HEK293 (cell line): ENCODE results near the gene TNNT2.
A peak's percentile ranks its signal among the peaks of the same experiment; 100 is the strongest.

ENCODE experiments used
- CTCF ChIA-PET: fragments of 350-600 bp; formaldehyde crosslinking; extraction: SDS; loops from one replicate; lab custom pipeline; 2021; ENCODE audit warnings: antibody characterized with exemption; lab: Yijun Ruan, JAX
- POLR2A ChIA-PET: fragments of 300-600 bp; formaldehyde crosslinking; extraction: SDS; loops from one replicate; lab custom pipeline; 2020; ENCODE audit warnings: antibody characterized with exemption, inconsistent platforms; lab: Yijun Ruan, JAX
- H3K27ac ChIP-seq: fragments of 200-500 bp; sonication (Bioruptor generic); 2 replicates; pipeline ENCODE4 v1.5.1; 2014; ENCODE audit warnings: low read depth, low read length, control low read depth, inconsistent platforms; ENCODE audit errors: extremely low read depth
- H3K36me3 ChIP-seq, 2 experiments: fragments of 200-500 bp in 1 of 2; sonication (Bioruptor generic) in 1 of 2; 1 replicate in 1 of 2; 2 replicates in 1 of 2; pipeline ENCODE4 v1.5.1; 2014 to 2017; ENCODE audit warnings: inconsistent platforms in 2 of 2, low read length in 2 of 2; ENCODE audit not compliant: control insufficient read depth in 2 of 2, insufficient read depth in 1 of 2
- H3K4me1 ChIP-seq: fragments of 200-500 bp; sonication (Bioruptor generic); 2 replicates; pipeline ENCODE4 v1.5.1; 2014; ENCODE audit warnings: mild to moderate bottlenecking, low read length, inconsistent platforms; ENCODE audit not compliant: control insufficient read depth, insufficient read depth
- H3K4me3 ChIP-seq: 2 replicates; pipeline ENCODE4 v1.5.1; 2011; ENCODE audit warnings: low read depth, mild to moderate bottlenecking, control low read depth, low read length, moderate library complexity
- H3K9me3 ChIP-seq: fragments of 200-500 bp; sonication (Bioruptor generic); 2 replicates; pipeline ENCODE4 v1.5.1; 2014; ENCODE audit warnings: low read depth, low read length, inconsistent platforms; ENCODE audit not compliant: control insufficient read depth, insufficient read depth
- EGR2 ChIP-seq: fragments of 450-650 bp; formaldehyde crosslinking; IDR thresholded peaks from 2 replicates; pipeline ENCODE4 v1.5.1; 2016; ENCODE audit warnings: low read depth, missing biosample characterization, missing genetic modification characterization
- ELK4 ChIP-seq: IDR thresholded peaks from 2 replicates; pipeline ENCODE4 v1.6.1; 2011; ENCODE audit warnings: mild to moderate bottlenecking, low read depth, low read length, borderline replicate concordance
- GLI2 ChIP-seq: fragments of 450-650 bp; formaldehyde crosslinking; IDR thresholded peaks from 2 replicates; pipeline ENCODE4; 2017; ENCODE audit warnings: missing biosample characterization, missing genetic modification characterization, low read depth, borderline replicate concordance
- GLIS1 ChIP-seq: fragments of 450-650 bp; formaldehyde crosslinking; IDR thresholded peaks from 2 replicates; pipeline ENCODE4 v1.5.1; 2016; ENCODE audit warnings: missing biosample characterization, missing genetic modification characterization
- HOXA7 ChIP-seq: sonication (generic); formaldehyde crosslinking; IDR thresholded peaks from 2 replicates; pipeline ENCODE4 v1.8.1; 2022; ENCODE audit warnings: missing genetic modification reagents, borderline replicate concordance
- MEIS1 ChIP-seq: sonication (generic); formaldehyde crosslinking; IDR thresholded peaks from 2 replicates; pipeline ENCODE4 v1.8.1; 2022; ENCODE audit warnings: missing genetic modification reagents, mild to moderate bottlenecking, borderline replicate concordance
- PATZ1 ChIP-seq: fragments of 450-650 bp; formaldehyde crosslinking; IDR thresholded peaks from 2 replicates; pipeline ENCODE4 v1.5.1; 2016; ENCODE audit warnings: missing biosample characterization, missing genetic modification characterization
- PBX3 ChIP-seq: sonication (generic); formaldehyde crosslinking; IDR thresholded peaks from 2 replicates; pipeline ENCODE4 v1.8.1; 2022; ENCODE audit warnings: mild to moderate bottlenecking, moderate library complexity, missing genetic modification reagents
- ZBTB10 ChIP-seq: fragments of 450-650 bp; formaldehyde crosslinking; IDR thresholded peaks from 2 replicates; pipeline ENCODE4 v1.5.1; 2016; ENCODE audit warnings: missing biosample characterization, missing genetic modification characterization
- ZBTB20 ChIP-seq: fragments of 450-650 bp; formaldehyde crosslinking; IDR thresholded peaks from 2 replicates; pipeline ENCODE4 v1.5.1; 2016; ENCODE audit warnings: missing biosample characterization, missing genetic modification characterization
- ZBTB44 ChIP-seq: fragments of 450-650 bp; IDR thresholded peaks from 2 replicates; pipeline ENCODE4 v1.5.1; 2018; ENCODE audit warnings: missing biosample characterization, mild to moderate bottlenecking, missing genetic modification characterization
- ZNF112 ChIP-seq: fragments of 450-650 bp; formaldehyde crosslinking; IDR thresholded peaks from 2 replicates; pipeline ENCODE4 v1.5.0; 2017; ENCODE audit warnings: missing biosample characterization, missing genetic modification characterization
- ZNF140 ChIP-seq: fragments of 450-650 bp; formaldehyde crosslinking; IDR thresholded peaks from 2 replicates; pipeline ENCODE4 v1.5.1; 2016; ENCODE audit warnings: missing biosample characterization, missing genetic modification characterization
- ZNF16 ChIP-seq: fragments of 450-650 bp; formaldehyde crosslinking; IDR thresholded peaks from 2 replicates; pipeline ENCODE4 v1.5.1; 2016; ENCODE audit warnings: low read depth, missing biosample characterization, missing genetic modification characterization
- ZNF26 ChIP-seq: fragments of 450-650 bp; formaldehyde crosslinking; IDR thresholded peaks from 2 replicates; pipeline ENCODE4 v1.5.1; 2016; ENCODE audit warnings: missing biosample characterization, missing genetic modification characterization
- ZNF274 ChIP-seq, 2 experiments: fragments of 200-500 bp in 1 of 2; fragments of 450-650 bp in 1 of 2; sonication (Bioruptor generic) in 1 of 2; formaldehyde crosslinking in 1 of 2; IDR thresholded peaks; 2 replicates each; pipeline versions ENCODE4 v1.5.1 to v1.6.1; 2014 to 2016; ENCODE audit warnings: borderline replicate concordance in 1 of 2, inconsistent platforms in 1 of 2, low read length in 1 of 2, missing biosample characterization in 1 of 2, missing genetic modification characterization in 1 of 2
- ZNF335 ChIP-seq: fragments of 450-650 bp; formaldehyde crosslinking; conservative IDR thresholded peaks from 2 replicates; pipeline ENCODE4 v1.5.1; 2016; ENCODE audit warnings: missing biosample characterization, missing genetic modification characterization
- ZNF350 ChIP-seq: fragments of 450-650 bp; formaldehyde crosslinking; IDR thresholded peaks from 2 replicates; pipeline ENCODE4 v1.5.0; 2017; ENCODE audit warnings: missing biosample characterization, mild to moderate bottlenecking, missing genetic modification characterization
- ZNF37A ChIP-seq: fragments of 450-650 bp; IDR thresholded peaks from 2 replicates; pipeline ENCODE4 v1.5.1; 2018; ENCODE audit warnings: missing biosample characterization, missing genetic modification characterization
- ZNF544 ChIP-seq: fragments of 450-650 bp; formaldehyde crosslinking; IDR thresholded peaks from 2 replicates; pipeline ENCODE4 v1.5.0; 2017; ENCODE audit warnings: missing biosample characterization, missing genetic modification characterization
- ZNF639 ChIP-seq: fragments of 450-650 bp; formaldehyde crosslinking; IDR thresholded peaks from 2 replicates; pipeline ENCODE4 v1.5.1; 2016; ENCODE audit warnings: missing biosample characterization, missing genetic modification characterization
- ZNF707 ChIP-seq: fragments of 450-650 bp; formaldehyde crosslinking; IDR thresholded peaks from 2 replicates; pipeline ENCODE4 v1.5.1; 2016; ENCODE audit warnings: missing biosample characterization, missing genetic modification characterization
- ZSCAN23 ChIP-seq: fragments of 450-650 bp; formaldehyde crosslinking; IDR thresholded peaks from 2 replicates; pipeline ENCODE4 v1.5.1; 2016; ENCODE audit warnings: missing biosample characterization, missing genetic modification characterization

TNNT2 gene

GRCh38 chr1:201359031-201359872 lies 18.2 kb downstream of the TNNT2 start (continued):
- TF ChIP-seq ZNF639 (no peak), ZNF37A (tag by site-specific recombination) (no peak), ZNF335 (tag by site-specific recombination) (no peak), EGR2 (tag by site-specific recombination) (peak; percentile 81), GLIS1 (tag by site-specific recombination) (no peak), ZNF274 (IDR thresholded peaks at IDR 0.05; ENCODE audit: low read length) (no peak), ZNF274 (tag by site-specific recombination; IDR thresholded peaks at IDR 0.05; ENCODE audit: borderline replicate concordance) (no peak), HOXA7 (CRISPR knock-in tag) (no peak), PBX3 (CRISPR knock-in tag) (no peak)
- TF ChIP-seq, all 188 proteins: peak for 2

GRCh38 chr1:201358596-201358995 lies 18.9 kb downstream of the TNNT2 start:
- ChIA-PET CTCF (interaction anchor here (0.8 to 8.3 kb wide), 7 partner anchors 9 to 239 kb away, joined by 3 to 145 read pairs (median 7); no protein-coding TSS in a partner anchor), POLR2A (no interaction called here)
- H3K36me3 ChIP-seq: no peaks in the 10 kb centered on the region
- no peaks in the 10 kb centered on the region for H3K9me3 ChIP-seq
- no peak overlapping the region for H3K4me3 ChIP-seq
- no peaks in the 10 kb centered on the region for H3K4me1 ChIP-seq
- no peak overlapping the region for H3K27ac ChIP-seq
- TF ChIP-seq ZNF350: no peak
- no peak for TF ChIP-seq ZNF140
- no peak for TF ChIP-seq GLI2 (tag by site-specific recombination)
- no peak for TF ChIP-seq ZNF707 (tag by site-specific recombination)
- TF ChIP-seq ZNF544 (tag by site-specific recombination): no peak
- TF ChIP-seq ZBTB44: no peak
- no peak for TF ChIP-seq ZNF112 (tag by site-specific recombination)
- TF ChIP-seq ZBTB10 (tag by site-specific recombination): no peak
- no peak for TF ChIP-seq PATZ1 (tag by site-specific recombination)
- TF ChIP-seq HOXA7 (CRISPR knock-in tag): no peak
- no peak for TF ChIP-seq ZBTB20 (tag by site-specific recombination)
- TF ChIP-seq ZSCAN23 (tag by site-specific recombination): no peak
- no peak for TF ChIP-seq ZNF16 (tag by site-specific recombination)
- no peak for TF ChIP-seq MEIS1
- TF ChIP-seq ZNF335 (tag by site-specific recombination): no peak
- TF ChIP-seq ELK4: no peak
- no peak for TF ChIP-seq ZNF26 (tag by site-specific recombination)
